K562 (cell line): ENCODE results near the gene CLCN5. TPM values are rescaled to one million over a fixed set of nuclear protein-coding genes. Genes with fewer than 3 reads are reported as not detected.

Experiments
- ATAC-seq: fragments of 200-7000 bp; cut with Tn5 transposase; 3 replicates; pipeline ENCODE4 v1.9.1; 2020; ENCODE audit warnings: moderate library complexity
- BruUV-seq: library from RNA; stranded (reverse); fragments of 400-500 nt; replicated peaks from 2 replicates; lab custom pipeline; 2021; lab: Mats Ljungman, UMichigan
- CTCF ChIA-PET: fragments of 300-600 bp; formaldehyde crosslinking; extraction: SDS; loops from one replicate; lab custom pipeline; 2021; ENCODE audit warnings: low intra/inter-chr PET ratio; lab: Yijun Ruan, JAX
- POLR2A ChIA-PET: fragments of 300-600, 350-650 bp; sonication (Branson Sonifier 250); formaldehyde crosslinking; extraction: SDS; loops from one replicate; lab custom pipeline; 2021; ENCODE audit warnings: antibody characterized with exemption, inconsistent platforms; lab: Yijun Ruan, JAX
- DNase-seq, 4 experiments: peaks; one replicate each; pipeline versions ENCODE4 v3.0.0 to v3.0.0-alpha.2; 2011 to 2018; ENCODE audit warnings: low spot score in 3 of 4, mixed read lengths in 3 of 4; ENCODE audit errors: extremely low read depth in 1 of 4
- FAIRE-seq: peaks from 2 replicates; lab custom pipeline; 2011; peaks lifted over from hg19 to GRCh38; lab: Jason Lieb, UNC
- H2AFZ ChIP-seq: 2 replicates; pipeline ENCODE4 v1.6.0; 2011; ENCODE audit warnings: low read depth, low read length, control low read depth, inconsistent platforms
- H3K27ac ChIP-seq: fragments of 200-600 bp; 3 replicates; pipeline ENCODE4 v1.8.0; 2011; ENCODE audit warnings: low read depth, mild to moderate bottlenecking, control low read depth, inconsistent platforms, low read length, moderate library complexity, mixed read lengths; ENCODE audit errors: extremely low read depth
- H3K27me3 ChIP-seq, 2 experiments: fragments of 300-600 bp in 1 of 2; 2 replicates in 1 of 2; 3 replicates in 1 of 2; pipeline versions ENCODE4 v1.6.0 to v1.8.0; 2011; ENCODE audit warnings: inconsistent platforms in 2 of 2, low read length in 2 of 2, mild to moderate bottlenecking in 1 of 2, mixed read lengths in 1 of 2, moderate library complexity in 1 of 2; ENCODE audit not compliant: control insufficient read depth in 2 of 2, insufficient read depth in 2 of 2
- H3K36me3 ChIP-seq: fragments of 300-600 bp; 3 replicates; pipeline ENCODE4 v1.8.0; 2011; ENCODE audit warnings: mild to moderate bottlenecking, low read length, inconsistent platforms; ENCODE audit not compliant: control insufficient read depth, insufficient read depth
- H3K4me1 ChIP-seq, 2 experiments: fragments of 200-600 bp in 1 of 2; replicated peaks in 1 of 2; 2 replicates in 1 of 2; 3 replicates in 1 of 2; pipeline versions ENCODE4 v1.5.1 to v1.8.0; 2011; ENCODE audit warnings: inconsistent platforms in 2 of 2, low read length in 2 of 2, mild to moderate bottlenecking in 1 of 2, mixed read lengths in 1 of 2, moderate library complexity in 1 of 2; ENCODE audit not compliant: control insufficient read depth in 2 of 2, insufficient read depth in 2 of 2
- H3K4me2 ChIP-seq: 2 replicates; pipeline ENCODE4 v1.6.1; 2011; ENCODE audit warnings: low read length, control low read depth, inconsistent platforms, mixed read lengths; ENCODE audit not compliant: insufficient read depth
- H3K4me3 ChIP-seq: fragments of 200-600 bp; sonication (generic), shearing (Covaris generic); 2 replicates; pipeline ENCODE4 v1.5.1; 2016; ENCODE audit warnings: control low read depth, inconsistent platforms
- H3K79me2 ChIP-seq: fragments of 200-600 bp; 3 replicates; pipeline ENCODE4 v1.8.0; 2011; ENCODE audit warnings: low read length, inconsistent platforms; ENCODE audit not compliant: control insufficient read depth, insufficient read depth
- H3K9ac ChIP-seq, 2 experiments: 2 replicates each; pipeline versions ENCODE4 v1.6.0 to v1.6.1; 2011; ENCODE audit warnings: low read depth in 2 of 2, low read length in 2 of 2, control low read depth in 1 of 2, inconsistent platforms in 1 of 2, mild to moderate bottlenecking in 1 of 2, mixed read lengths in 1 of 2; ENCODE audit not compliant: insufficient read depth in 1 of 2
- H3K9me1 ChIP-seq: one replicate; pipeline ENCODE4 v1.6.0; 2011; ENCODE audit warnings: inconsistent platforms, mild to moderate bottlenecking, low read length, moderate library complexity; ENCODE audit not compliant: control insufficient read depth, insufficient read depth
- H3K9me3 ChIP-seq: replicated peaks from 2 replicates; pipeline ENCODE4 v1.5.1; 2011; ENCODE audit warnings: low read depth, low read length, inconsistent platforms; ENCODE audit not compliant: control insufficient read depth, insufficient read depth
- H4K20me1 ChIP-seq: replicated peaks from 2 replicates; pipeline ENCODE4 v1.6.1; 2011; ENCODE audit warnings: low read length, inconsistent platforms, mixed read lengths; ENCODE audit not compliant: control insufficient read depth, insufficient read depth
- ATF6 ChIP-seq: sonication (generic); formaldehyde crosslinking; IDR thresholded peaks from 2 replicates; pipeline ENCODE4 v1.4.0; 2020; ENCODE audit warnings: mild to moderate bottlenecking, missing genetic modification reagents
- BACH1 ChIP-seq: fragments of 200-800 bp; sonication (Bioruptor generic); IDR thresholded peaks from 2 replicates; pipeline ENCODE4 v1.6.1; 2016; ENCODE audit warnings: missing genetic modification characterization, missing compliant biosample characterization
- CLOCK ChIP-seq: fragments of 250-450 bp; sonication (Bioruptor Pico); IDR thresholded peaks from 2 replicates; pipeline ENCODE4 v1.4.0; 2020; ENCODE audit warnings: mild to moderate bottlenecking, moderate library complexity, borderline replicate concordance
- CREM ChIP-seq: IDR thresholded peaks from 2 replicates; pipeline ENCODE4 v1.6.1; 2014; ENCODE audit warnings: antibody characterized with exemption, low read depth
- HEY1 ChIP-seq: fragments of 250-450 bp; sonication (Bioruptor Pico); IDR thresholded peaks from 2 replicates; pipeline ENCODE4 v1.5.0; 2020; ENCODE audit warnings: mild to moderate bottlenecking, moderate library complexity, borderline replicate concordance
- HMGN3 ChIP-seq: IDR thresholded peaks from 2 replicates; pipeline ENCODE4 v1.6.1; 2011; ENCODE audit warnings: borderline replicate concordance, low read depth, mild to moderate bottlenecking, mixed read lengths, low read length; ENCODE audit not compliant: insufficient read length; ENCODE audit errors: extremely low read depth
- NR2C2 ChIP-seq, 2 experiments: fragments of 200-800 bp in 1 of 2; sonication (Bioruptor generic) in 1 of 2; sonication (generic) in 1 of 2; formaldehyde crosslinking in 1 of 2; IDR thresholded peaks; 2 replicates each; pipeline versions ENCODE4 v1.6.1 to v1.8.0; 2016 to 2022; ENCODE audit warnings: mild to moderate bottlenecking in 1 of 2, missing compliant biosample characterization in 1 of 2, missing genetic modification characterization in 1 of 2, missing genetic modification reagents in 1 of 2
- SREBF1 ChIP-seq: fragments of 150-350 bp; IDR thresholded peaks from 2 replicates; pipeline ENCODE4 v1.6.1; 2014; ENCODE audit warnings: antibody characterized with exemption, low read depth, low read length, borderline replicate concordance
- ZNF23 ChIP-seq: fragments of 250-450 bp; sonication (Bioruptor Pico); IDR thresholded peaks from 2 replicates; pipeline ENCODE4 v1.4.0; 2020; ENCODE audit warnings: mild to moderate bottlenecking
- ZNF445 ChIP-seq: fragments of 250-450 bp; sonication (Bioruptor Pico); IDR thresholded peaks from 2 replicates; pipeline ENCODE4 v1.4.0; 2020; ENCODE audit warnings: low read depth, mild to moderate bottlenecking, moderate library complexity
- ZNF511 ChIP-seq: sonication (generic); formaldehyde crosslinking; IDR thresholded peaks from 2 replicates; pipeline ENCODE4 v1.8.0; 2022; ENCODE audit warnings: mild to moderate bottlenecking, missing genetic modification reagents
- ZNF57 ChIP-seq: fragments of 450-650 bp; formaldehyde crosslinking; IDR thresholded peaks from 2 replicates; pipeline ENCODE4 v1.4.0; 2020; ENCODE audit warnings: mild to moderate bottlenecking, moderate library complexity
- ZNF639 ChIP-seq, 2 experiments: fragments of 200-800 bp in 1 of 2; sonication (Bioruptor generic) in 1 of 2; sonication (generic) in 1 of 2; formaldehyde crosslinking in 1 of 2; IDR thresholded peaks in 1 of 2; conservative IDR thresholded peaks in 1 of 2; 2 replicates each; pipeline versions ENCODE4 v1.5.0 to v1.6.1; 2016 to 2020; ENCODE audit warnings: missing compliant biosample characterization in 1 of 2, missing genetic modification characterization in 1 of 2, missing genetic modification reagents in 1 of 2
- WGBS: fragments of 100-300 bp; shearing (Covaris generic); methylation state at CpG from one replicate; pipeline ENCODE4 v1.1.6; 2016; ENCODE audit warnings: low coverage, mixed read lengths; ENCODE audit not compliant: insufficient coverage; ENCODE audit errors: missing lambda C conversion rate; 5-methylcytosine and 5-hydroxymethylcytosine counted together
- in situ Hi-C: fragments of 300-500 bp; cut with MboI; formaldehyde crosslinking; loops from 4 replicates; pipeline ENCODE4 v1.15.0; 2018; ENCODE audit warnings: inconsistent platforms, mixed read lengths
- intact Hi-C: fragments of 100-400 bp; cut with micrococcal nuclease; formaldehyde crosslinking; loops from 2 replicates; pipeline ENCODE4 v1.14.2; 2022
- polyA plus RNA-seq, 8 experiments: library from polyadenylated mRNA; depleted of rRNA in 4 of 8; stranded (reverse) in 5 of 8; unstranded in 3 of 8; fragments of >200 nt; fragmentation: Nextera tagmentation in 2 of 8; fragmentation: Illumina TruSeq in 1 of 8; extraction: Ambion mirVana in 2 of 8; extraction: Trizol in 1 of 8; gene quantifications; 2 replicates each; pipeline versions ENCODE4 v1.2.1 to v1.2.3, GENCODE V29; 2011 to 2014; ENCODE audit warnings: inconsistent platforms in 1 of 8, missing spikeins in 1 of 8
- total RNA-seq, 7 experiments: library from RNA; depleted of rRNA in 6 of 7; stranded (reverse); fragments of >200 nt in 6 of 7; fragmentation: Illumina TruSeq in 2 of 7; extraction: Trizol in 2 of 7; gene quantifications; 2 replicates each; pipeline versions ENCODE4 v1.2.1 to v1.2.3, GENCODE V29; 2011 to 2021; ENCODE audit warnings: low replicate concordance in 1 of 7

CLCN5 gene
- total and polyA plus RNA-seq, 9 of the 15 experiments (the other 6 are each of a cell fraction or from before 2014, with no cell fraction given): 0.94 to 11.8 (median 7.1) TPM

GRCh38 chrX:49934729-49935128 is 12.3 kb downstream of the CLCN5 start:
- Histone ChIP-seq H3K4me3 (no peak overlapping the region), H3K27ac (no peak overlapping the region), H3K27me3 (no peaks in the 10 kb centered on the region), H3K9ac (no peak overlapping the region), H4K20me1 (no peaks in the 10 kb centered on the region), H3K9me1 (no peaks in the 10 kb centered on the region), H3K79me2 (no peaks in the 10 kb centered on the region), H3K9me3 (no peaks in the 10 kb centered on the region), H2AFZ (no peak overlapping the region), H3K4me2 (no peak overlapping the region), H3K4me1 (no peaks in the 10 kb centered on the region; a peak in 1 of 5 replicates), H3K36me3 (0 out of 3 replicates have a peak, but pooled peaks cover 3% of the 10 kb centered on the region)
- in situ Hi-C loops: no loop called here
- BruUV-seq: no TSS peak
- CTCF ChIA-PET: no interaction called here
- no peak for ATAC-seq
- DNase-seq: no peak
- no peak for FAIRE-seq
- POLR2A ChIA-PET: interaction anchor here (0.5 kb wide), 1 partner anchor 79 kb away, joined by 3 read pairs; no protein-coding TSS in a partner anchor
- intact Hi-C loops: no loop called here
- WGBS: 34% methylated on average over 3 of the region's 3 CpGs
- TF ChIP-seq NR2C2 (CRISPR knock-in tag; IDR thresholded peaks at IDR 0.05) (no peak), NR2C2 (tag; IDR thresholded peaks at IDR 0.05) (no peak), HEY1 (no peak), ZNF511 (CRISPR knock-in tag) (no peak), ZNF23 (CRISPR knock-in tag) (no peak), CREM (no peak), ZNF445 (CRISPR knock-in tag) (no peak), ATF6 (no peak), ZNF639 (CRISPR knock-in tag; conservative IDR thresholded peaks at IDR 0.05 in 1 of 2, IDR thresholded peaks at IDR 0.05 in 1 of 2) (no peak), CLOCK (no peak), HMGN3 (no peak), SREBF1 (no peak), BACH1 (tag) (no peak), ZNF57 (CRISPR knock-in tag) (no peak)
